ENCODE measurements around the gene TMEM59L.
A peak's percentile ranks its signal among the peaks of the same experiment; 100 is the strongest.
"Not testable (repeated sequence)": the region's sequence is repeated elsewhere in the genome, so short reads cannot be mapped to it uniquely, and the experiment has no call there.

Gene TMEM59L

GRCh38 chr19:18594096-18594823 lies 18.4 kb upstream of the TMEM59L start:
- DNase-seq (ENCODE audit: low read depth, low spot score): peak; percentile 94

DNA sequence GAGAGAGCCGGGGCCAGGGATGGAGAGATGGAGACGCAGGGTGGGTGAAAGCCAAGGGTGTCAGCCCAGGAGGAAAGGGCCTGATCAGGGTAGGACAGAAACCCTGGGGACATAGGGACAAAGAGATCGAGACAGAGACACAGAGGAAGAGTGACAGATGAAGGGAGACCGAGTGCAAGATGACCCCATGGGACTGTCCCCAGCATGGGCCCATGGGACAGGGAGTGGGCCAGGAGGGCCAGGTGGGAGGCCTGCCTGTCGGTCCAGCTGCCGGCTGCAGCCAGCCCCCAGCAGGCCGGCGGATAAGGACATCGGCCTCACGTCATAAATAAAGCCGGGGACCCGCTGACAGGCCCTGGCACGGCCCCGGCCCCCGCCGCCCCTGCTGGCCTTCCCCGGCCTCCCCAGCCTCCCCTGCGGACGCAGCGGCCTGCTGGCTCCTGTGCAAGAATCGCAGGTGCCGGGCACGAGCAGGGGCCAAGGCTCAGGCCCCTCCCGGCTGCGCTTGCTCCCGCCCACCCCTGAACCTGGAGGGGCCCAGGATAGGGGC lies 17.8 kb upstream of the TMEM59L start:
- peak; percentile 7 for DNase-seq (ENCODE audit: low read depth, low spot score)

DNA sequence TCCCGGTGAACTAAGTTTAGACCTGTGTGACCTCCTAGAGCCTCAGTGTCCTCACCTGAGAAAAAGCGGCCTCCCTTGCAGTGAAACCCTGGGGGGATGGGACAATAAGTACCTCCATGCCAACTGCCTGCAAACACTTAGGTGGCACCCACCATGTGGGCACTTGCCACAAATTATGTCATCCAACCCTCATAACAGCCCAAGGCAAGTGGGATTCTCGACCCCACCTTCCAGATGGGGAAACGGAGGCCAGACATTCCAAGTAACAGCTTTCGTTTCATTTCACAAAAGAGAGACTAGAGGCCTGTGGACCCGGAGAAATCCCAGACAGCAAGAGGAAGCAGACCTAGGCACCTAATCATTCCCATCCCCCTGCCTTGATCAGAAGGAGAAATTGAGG lies 17.2 kb upstream of the TMEM59L start:
- DNase-seq (ENCODE audit: low read depth, low spot score): no peak

GRCh38 chr19:18596752-18597157 lies 15.9 kb upstream of the TMEM59L start:
- DNase-seq (ENCODE audit: low read depth, low spot score): peak; percentile 23

DNA sequence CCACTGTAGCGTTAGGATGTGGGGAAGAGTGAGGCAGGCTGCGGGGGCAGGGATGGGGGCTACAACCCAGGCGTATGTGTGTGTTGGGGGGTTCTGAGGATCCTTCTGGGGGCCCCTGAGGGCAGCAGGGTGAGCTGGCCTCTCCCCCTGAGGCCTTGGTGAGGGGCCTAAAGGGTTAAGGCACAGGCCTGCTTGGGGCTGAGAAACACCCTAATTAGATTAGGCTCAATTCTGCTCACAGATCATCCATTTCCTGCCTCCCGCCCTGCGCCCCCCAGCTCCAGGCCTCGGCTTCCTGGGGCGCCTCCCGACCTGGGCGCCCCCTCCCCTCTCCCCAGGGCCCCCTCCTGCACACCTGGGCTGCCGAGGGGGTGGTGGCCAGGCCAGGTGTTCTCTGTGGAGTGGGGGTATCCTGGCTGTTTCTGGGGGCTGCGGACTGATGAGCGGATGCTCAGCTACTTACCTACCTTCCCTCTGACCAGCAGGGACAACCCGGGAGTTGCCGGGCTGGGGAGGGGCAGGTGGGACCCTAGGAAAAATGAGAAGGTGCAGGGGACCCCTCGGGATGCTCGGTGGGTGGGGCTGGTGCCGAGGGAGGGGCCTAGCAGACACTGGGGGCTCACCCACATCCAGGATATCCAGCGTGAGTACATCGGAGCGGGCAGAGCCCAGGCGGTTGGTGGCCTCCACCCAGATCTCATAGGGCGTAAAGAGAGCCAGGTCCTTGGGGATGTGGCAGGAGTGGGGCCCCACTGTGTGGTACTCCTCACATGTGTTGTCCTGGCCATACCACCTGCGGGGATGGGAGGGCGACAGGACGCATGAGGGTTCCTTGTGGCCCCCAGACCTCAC lies 14.6 kb upstream of the TMEM59L start:
- no peak for DNase-seq (ENCODE audit: low read depth, low spot score)

DNA sequence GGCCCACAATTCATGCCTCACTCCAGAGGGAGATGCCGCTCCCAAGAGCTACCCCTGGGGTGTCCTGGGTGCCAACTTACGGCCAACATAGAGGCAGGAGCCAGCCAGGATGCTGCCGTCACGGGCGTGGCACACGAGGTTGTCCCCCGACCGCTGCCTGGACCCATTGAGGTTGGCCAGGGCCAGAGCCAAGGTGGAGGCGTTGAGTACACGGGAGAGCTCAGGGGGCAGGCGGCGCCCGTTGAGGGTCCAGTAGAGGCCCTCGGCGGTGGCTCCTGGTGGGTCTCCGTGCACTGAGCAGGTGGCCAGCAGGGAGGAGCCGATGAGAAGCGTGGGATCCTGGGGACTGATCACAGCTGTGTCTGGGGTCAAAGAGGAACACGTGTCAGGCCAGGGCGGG lies 13.2 kb upstream of the TMEM59L start:
- DNase-seq (ENCODE audit: low read depth, low spot score): no peak

DNA sequence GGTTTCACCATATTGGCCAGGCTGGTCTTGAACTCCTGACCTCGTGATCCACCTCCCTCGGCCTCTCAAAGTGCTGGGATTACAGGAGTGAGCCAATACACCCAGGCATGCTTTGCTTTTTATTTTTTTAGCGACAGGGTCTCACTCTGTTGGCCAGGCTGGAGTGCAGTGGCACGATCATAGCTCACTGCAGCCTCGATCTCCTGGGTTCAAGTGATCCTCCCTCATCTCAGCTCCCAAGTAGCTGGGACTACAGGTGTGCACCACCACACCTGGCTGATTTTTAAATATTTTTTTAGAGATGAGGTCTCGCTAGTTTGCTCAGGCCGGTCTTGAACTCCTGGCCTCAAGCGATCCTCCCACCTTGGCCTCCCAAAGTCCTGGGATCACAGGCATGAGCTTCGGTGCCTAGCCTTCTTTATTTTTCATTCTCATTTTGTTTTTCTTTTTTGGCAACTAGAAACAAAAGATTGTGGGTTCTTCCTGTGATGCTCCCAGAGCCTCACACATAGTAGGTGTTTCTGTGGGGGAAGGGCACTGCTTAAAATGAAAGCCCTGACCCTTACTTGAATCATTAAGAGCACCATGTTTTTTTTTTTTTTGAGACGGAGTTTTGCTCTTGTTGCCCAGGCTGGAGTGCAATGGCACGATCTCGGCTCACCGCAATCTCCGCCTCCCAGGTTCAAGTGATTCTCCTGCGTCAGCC lies 11.8 kb upstream of the TMEM59L start:
- DNase-seq (ENCODE audit: low read depth, low spot score): not testable (repeated sequence)

GRCh38 chr19:18601875-18602274 lies 10.8 kb upstream of the TMEM59L start:
- no peak for DNase-seq (ENCODE audit: low read depth, low spot score)

- DNase-seq (ENCODE audit: low read depth, low spot score): peak; percentile 61
These were observed 9.3 kb upstream of the TMEM59L start for GRCh38 chr19:18603255-18603957.

DNA sequence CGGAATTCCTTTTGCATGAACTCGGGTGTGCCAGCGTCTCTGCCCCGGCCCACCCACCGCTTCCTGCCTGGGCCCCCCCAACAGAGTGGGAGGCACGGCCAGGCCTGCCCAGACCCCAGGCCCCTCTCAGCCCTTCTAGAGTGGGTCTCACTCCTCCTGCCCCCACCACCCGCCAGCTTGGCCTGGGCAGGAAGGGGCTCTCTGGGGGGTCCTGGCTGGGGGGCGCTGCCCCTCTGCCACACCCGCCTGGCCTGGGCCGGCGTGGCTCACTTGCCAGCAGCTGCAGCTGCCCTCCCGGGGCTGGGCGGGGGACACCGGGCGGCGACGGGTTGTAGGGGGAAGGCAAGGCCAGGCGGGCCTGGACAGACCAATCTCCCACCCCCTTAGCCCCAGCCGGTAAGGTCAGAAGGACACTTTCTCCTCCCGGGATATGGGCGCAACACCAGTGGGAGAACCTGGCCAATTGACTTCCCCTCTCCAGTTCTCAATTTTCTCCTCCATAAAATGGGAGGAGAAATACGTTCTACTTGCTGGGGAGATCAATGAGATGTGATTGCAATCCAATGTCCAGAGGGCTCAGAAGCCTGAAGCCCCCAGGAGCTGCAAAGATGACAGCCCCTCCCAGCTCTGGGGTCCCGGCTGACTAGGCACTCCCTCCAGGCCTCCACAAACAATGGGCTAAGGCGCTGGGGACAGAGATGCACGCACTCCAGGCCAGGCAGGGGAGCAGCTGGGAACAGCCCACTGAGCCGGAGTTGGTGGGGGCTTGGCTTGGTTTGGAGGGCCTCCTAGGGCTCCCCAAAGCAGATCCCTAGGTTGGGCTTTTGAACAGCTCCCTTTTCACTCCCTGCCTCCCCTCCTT lies 8.5 kb upstream of the TMEM59L start:
- peak; percentile 17 for DNase-seq (ENCODE audit: low read depth, low spot score)

DNA sequence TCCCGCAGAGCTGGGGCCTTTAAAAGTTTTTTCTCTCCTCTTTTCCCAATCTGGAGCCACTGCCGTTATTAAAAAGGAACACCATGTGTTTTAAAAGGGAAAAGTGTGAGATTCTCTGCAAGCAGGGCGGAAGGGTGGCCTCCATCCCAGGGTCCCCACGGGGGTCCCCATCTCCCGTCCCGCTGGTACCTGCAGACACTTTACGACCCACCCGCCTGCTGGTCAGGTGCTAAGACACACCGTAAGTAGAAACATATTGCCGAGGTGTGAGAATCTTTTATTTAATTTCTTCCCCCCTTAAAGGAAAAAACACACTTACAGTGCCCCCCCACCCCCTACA lies 7.9 kb upstream of the TMEM59L start:
- DNase-seq (ENCODE audit: low read depth, low spot score): no peak

DNA sequence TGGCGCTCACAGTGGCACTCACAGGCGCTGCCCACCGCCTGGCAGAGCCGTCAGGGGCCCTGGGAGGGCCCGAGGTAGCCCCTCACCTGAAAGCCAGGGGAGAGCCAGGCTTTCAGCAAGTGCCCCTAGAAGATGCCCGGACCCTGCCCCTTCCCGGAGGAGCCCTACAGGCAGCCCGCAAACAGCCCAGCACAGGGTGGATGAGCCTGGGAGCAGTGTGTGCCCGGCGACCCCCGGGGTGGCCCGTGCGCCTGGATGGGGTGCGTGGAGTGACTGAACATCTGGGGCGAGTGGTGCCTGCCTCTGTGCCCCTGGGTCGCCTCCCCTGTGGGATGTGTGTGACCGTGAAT lies 7.5 kb upstream of the TMEM59L start:
- no peak for DNase-seq (ENCODE audit: low read depth, low spot score)

- DNase-seq (ENCODE audit: low read depth, low spot score): peak; percentile 33
These were observed 7.0 kb upstream of the TMEM59L start for GRCh38 chr19:18605546-18606280.

DNA sequence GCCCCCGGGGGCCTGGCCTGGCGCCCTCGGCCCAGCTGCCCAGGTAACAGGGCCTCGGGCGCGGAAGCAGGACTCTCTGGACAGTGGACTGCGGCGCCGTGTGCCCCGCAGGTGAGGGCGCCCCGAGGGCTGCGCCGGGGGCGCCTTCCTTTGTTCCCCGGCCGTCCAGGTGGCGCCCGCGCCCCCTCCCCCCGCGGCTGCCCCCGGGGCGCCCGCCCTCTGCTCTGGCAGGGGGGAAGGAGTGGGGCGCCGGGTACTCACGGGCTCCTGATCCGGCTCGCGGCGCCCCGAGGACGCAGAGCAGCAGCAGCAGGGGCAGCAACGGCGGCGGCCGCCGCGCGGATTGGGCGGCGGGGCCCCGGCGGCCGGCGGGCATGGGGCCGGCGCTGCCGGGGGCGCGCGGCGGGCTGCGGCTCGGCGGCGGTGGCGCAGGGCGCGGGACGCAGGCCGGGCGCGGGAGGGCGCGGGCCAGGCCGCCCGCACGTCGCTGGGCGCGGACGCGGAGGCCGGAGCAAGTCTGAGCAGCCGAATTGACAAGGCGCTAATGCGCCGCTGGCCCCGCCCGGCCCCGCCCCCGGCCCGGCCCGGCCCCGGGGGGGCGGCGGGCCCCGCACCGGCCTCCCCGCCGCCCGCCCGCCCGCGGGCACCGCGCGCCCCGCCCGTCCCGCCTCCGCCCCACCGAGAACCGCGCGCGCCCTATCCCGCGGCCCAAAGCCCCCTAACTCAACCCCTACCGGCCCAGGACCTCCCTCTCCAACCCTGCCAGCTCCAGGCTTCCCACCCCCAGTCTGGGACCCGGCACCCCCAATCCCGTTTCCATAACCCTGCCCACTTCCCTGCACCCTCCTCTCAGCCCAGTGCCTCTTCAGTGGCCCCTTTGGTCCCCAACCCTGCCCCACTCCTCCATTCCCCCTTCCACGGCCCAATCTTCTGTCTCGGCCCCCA lies 6.1 kb upstream of the TMEM59L start, which contains the start of gene CRLF1:
TSS of gene CRLF1 (minus strand) at position 519 of the 945 bp plus-strand sequence. CDS start at position 376, 143 bp downstream.
- DNase-seq (ENCODE audit: low read depth, low spot score): peak; percentile 21

- peak; percentile 36 for DNase-seq (ENCODE audit: low read depth, low spot score)
These were observed 5.2 kb upstream of the TMEM59L start for GRCh38 chr19:18607226-18608101.

DNA sequence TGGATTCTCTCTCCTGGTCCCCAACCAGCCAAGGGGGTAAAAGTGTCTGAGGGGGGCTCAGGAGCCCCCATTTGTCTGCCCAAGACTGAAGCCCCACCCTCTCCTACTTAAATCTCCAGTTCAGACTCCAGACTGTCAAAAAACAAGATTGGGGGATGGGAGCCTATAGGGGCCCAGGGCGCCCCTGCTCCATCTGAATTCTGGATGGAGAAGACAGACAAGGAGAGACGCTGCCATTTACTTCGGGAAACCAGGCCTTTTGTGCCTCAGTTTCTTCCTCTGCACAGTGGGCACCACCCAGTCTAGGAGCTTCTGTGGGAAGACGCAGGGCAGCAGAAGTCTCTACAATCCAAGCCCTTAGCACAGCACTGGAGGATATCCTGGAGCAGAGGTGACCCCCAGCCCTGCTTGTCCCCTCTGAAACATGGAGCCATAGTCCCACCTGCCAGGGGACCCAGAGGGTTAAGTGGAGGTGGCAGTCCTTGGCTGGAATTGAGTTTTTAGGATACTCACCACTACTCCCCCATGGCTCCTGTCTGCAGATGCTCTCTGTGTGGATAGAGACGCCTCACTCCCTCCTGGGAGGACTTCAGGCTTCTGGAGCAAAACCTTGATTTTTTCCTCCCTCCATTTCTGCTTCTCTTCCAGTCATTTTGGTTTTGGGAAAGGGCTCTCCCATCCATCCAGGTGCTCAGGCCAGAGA lies 4.4 kb upstream of the TMEM59L start:
- no peak for DNase-seq (ENCODE audit: low read depth, low spot score)

Data from astrocyte of the hippocampus (primary cell).